B cell (primary cell): ENCODE results near the gene SUSD4. TPM values are rescaled to one million over a fixed set of nuclear protein-coding genes. Genes with fewer than 3 reads are reported as not detected.

Source experiments
- ATAC-seq: fragments of 200-7000 bp; cut with Tn5 transposase; one replicate; pipeline ENCODE4 v1.10.0; 2021; ENCODE audit warnings: low read depth, mild to moderate bottlenecking, moderate number of reproducible peaks, moderate library complexity
- CTCF ChIA-PET: fragments of 350-600 bp; sonication (Branson Sonifier 250); formaldehyde crosslinking; loops from one replicate; lab custom pipeline; 2021; ENCODE audit warnings: antibody characterized with exemption, inconsistent platforms; lab: Charles Lee
- POLR2A ChIA-PET: fragments of 350-600 bp; sonication (Branson Sonifier 250); formaldehyde crosslinking; loops from one replicate; lab custom pipeline; 2021; ENCODE audit warnings: antibody characterized with exemption; lab: Charles Lee
- DNase-seq: peaks from one replicate; pipeline ENCODE4 v3.0.0; 2013
- H2AFZ ChIP-seq: 2 replicates; pipeline ENCODE4 v1.6.1; 2012; ENCODE audit warnings: mild to moderate bottlenecking, low read depth, low read length; ENCODE audit not compliant: insufficient read depth, poor library complexity, severe bottlenecking
- H3K27ac ChIP-seq, 2 donors: 1 replicate in 1 of 2; 2 replicates in 1 of 2; pipeline ENCODE4 v1.5.1; 2012 to 2013; ENCODE audit warnings: low read length in 2 of 2, mild to moderate bottlenecking in 2 of 2, moderate library complexity in 1 of 2
- H3K27me3 ChIP-seq, 4 experiments: fragments of 200-600 bp in 1 of 4; sonication (generic) in 1 of 4; replicated peaks in 1 of 4; 1 replicate in 2 of 4; 2 replicates in 2 of 4; pipeline versions ENCODE4 v1.6.1 to v1.7.0; 2013 to 2016; ENCODE audit warnings: low read length in 3 of 4, mild to moderate bottlenecking in 2 of 4, mixed read lengths in 1 of 4, moderate library complexity in 1 of 4; ENCODE audit not compliant: insufficient read depth in 4 of 4, control insufficient read depth in 3 of 4; ENCODE audit errors: control extremely low read depth in 1 of 4
- H3K36me3 ChIP-seq, 2 experiments: replicated peaks in 1 of 2; 1 replicate in 1 of 2; 2 replicates in 1 of 2; pipeline versions ENCODE4 v1.6.1 to v1.7.1; 2013; ENCODE audit warnings: low read length in 1 of 2; ENCODE audit not compliant: insufficient read depth in 2 of 2, control insufficient read depth in 1 of 2; ENCODE audit errors: control extremely low read depth in 1 of 2, extremely low read depth in 1 of 2
- H3K4me1 ChIP-seq, 2 donors: fragments of 200-600 bp in 1 of 2; sonication (generic) in 1 of 2; 1 replicate in 1 of 2; 2 replicates in 1 of 2; pipeline versions ENCODE4 v1.5.1 to v1.6.1; 2013 to 2017; ENCODE audit warnings: low read length in 2 of 2; ENCODE audit not compliant: control insufficient read depth in 2 of 2, insufficient read depth in 2 of 2
- H3K4me2 ChIP-seq: replicated peaks from 2 replicates; pipeline ENCODE3; 2012; ENCODE audit warnings: mild to moderate bottlenecking, low read depth, low read length; ENCODE audit not compliant: poor library complexity, severe bottlenecking
- H3K4me3 ChIP-seq, 5 experiments: fragments of 200-600 bp in 1 of 5; sonication (generic) in 1 of 5; 1 replicate in 3 of 5; 2 replicates in 2 of 5; pipeline versions ENCODE4 v1.5.1 to v1.7.0; 2011 to 2016; ENCODE audit warnings: low read length in 4 of 5, mild to moderate bottlenecking in 4 of 5, low read depth in 2 of 5, control low read depth in 1 of 5, moderate library complexity in 1 of 5; ENCODE audit not compliant: insufficient read depth in 1 of 5; ENCODE audit errors: control extremely low read depth in 1 of 5, extremely low read depth in 1 of 5
- H3K79me2 ChIP-seq: fragments of 200-600 bp; sonication (generic); one replicate; pipeline ENCODE4 v1.6.0; 2016; ENCODE audit warnings: low read length; ENCODE audit not compliant: control insufficient read depth, insufficient read depth
- H3K9ac ChIP-seq: fragments of 200-600 bp; sonication (generic); 2 replicates; pipeline ENCODE4 v1.6.1; 2017; ENCODE audit warnings: mild to moderate bottlenecking, low read length, moderate library complexity
- H3K9me3 ChIP-seq, 3 donors: one replicate each; pipeline versions ENCODE4 v1.6.1 to v1.7.1; 2013; ENCODE audit warnings: low read length in 2 of 3; ENCODE audit not compliant: control insufficient read depth in 2 of 3, insufficient read depth in 1 of 3; ENCODE audit errors: control extremely low read depth in 1 of 3
- H4K20me1 ChIP-seq: 2 replicates; pipeline ENCODE4 v1.6.0; 2012; ENCODE audit warnings: mild to moderate bottlenecking, low read length; ENCODE audit not compliant: insufficient read depth, control insufficient read depth, poor library complexity, severe bottlenecking
- H3K27ac Mint-ChIP-seq: one replicate; pipeline ENCODE4 v1.8.0; 2021; ENCODE audit warnings: mixed read lengths
- H3K27me3 Mint-ChIP-seq: one replicate; pipeline ENCODE4 v1.8.0; 2021; ENCODE audit warnings: mixed read lengths
- H3K4me1 Mint-ChIP-seq: one replicate; pipeline ENCODE4 v1.8.0; 2021; ENCODE audit warnings: mixed read lengths
- H3K4me3 Mint-ChIP-seq: one replicate; pipeline ENCODE4 v1.8.0; 2021; ENCODE audit warnings: mixed read lengths
- H3K9me3 Mint-ChIP-seq: one replicate; pipeline ENCODE4 v1.8.0; 2022; ENCODE audit warnings: mixed read lengths; ENCODE audit not compliant: insufficient read depth
- EZH2 ChIP-seq: IDR thresholded peaks from 2 replicates; pipeline ENCODE4 v1.6.1; 2012; ENCODE audit warnings: borderline replicate concordance, low read depth, mild to moderate bottlenecking, moderate library complexity, low read length; ENCODE audit not compliant: insufficient read depth, poor library complexity, severe bottlenecking
- WGBS: methylation state at CpG from one replicate; pipeline ENCODE4 v1.1.5; 2013; ENCODE audit warnings: missing lambda C conversion rate; ENCODE audit not compliant: insufficient coverage; 5-methylcytosine and 5-hydroxymethylcytosine counted together
- intact Hi-C: fragments of 100-400 bp; cut with micrococcal nuclease; formaldehyde crosslinking; loops from one replicate; pipeline ENCODE4 v1.10.0; 2022
- polyA plus RNA-seq: library from polyadenylated mRNA; depleted of rRNA; stranded (reverse); fragments of >200 nt; gene quantifications from 2 replicates; pipeline ENCODE4 v1.2.3, GENCODE V29; 2012
- total RNA-seq, 2 donors: library from RNA; stranded (reverse); fragments of 120-200 nt in 1 of 2; gene quantifications; 1 replicate in 1 of 2; 2 replicates in 1 of 2; pipeline versions ENCODE4 v1.2.3 to v1.2.4, GENCODE V29; 2013 to 2022
- TF ChIP-seq, protein P1 (sequence below): fragments of 200-600 bp; IDR thresholded peaks from one replicate; pipeline ENCODE4 v1.8.0; 2022; ENCODE audit warnings: antibody characterized with exemption, mild to moderate bottlenecking

SUSD4 gene
- total and polyA plus RNA-seq, 2 donors (not counting 1 experiment from before 2014, with no cell fraction given) = 0.13 TPM; not detected in 1

DNA sequence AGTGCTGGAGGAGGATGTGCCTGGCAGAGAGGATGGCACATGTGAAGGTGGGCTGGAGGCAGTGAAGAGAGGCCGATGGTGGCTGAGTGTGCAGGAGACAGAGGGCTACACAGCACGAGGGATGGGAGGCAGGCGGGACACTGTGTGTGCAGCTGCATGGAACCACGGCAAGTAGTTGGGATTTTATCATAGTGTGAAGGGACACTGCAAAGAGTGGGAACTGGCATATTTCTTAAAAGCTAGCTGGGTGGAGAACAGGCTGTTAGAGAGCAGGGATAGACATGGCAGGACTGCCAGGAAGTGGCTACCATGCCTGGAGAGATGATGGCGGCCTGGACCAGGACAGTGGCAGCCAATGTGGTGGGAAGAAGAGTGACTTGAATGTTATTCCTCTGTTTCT, 118.6 kb downstream of the SUSD4 start:
- TF ChIP-seq EZH2 = no peak
- TF ChIP-seq, protein P1, sequence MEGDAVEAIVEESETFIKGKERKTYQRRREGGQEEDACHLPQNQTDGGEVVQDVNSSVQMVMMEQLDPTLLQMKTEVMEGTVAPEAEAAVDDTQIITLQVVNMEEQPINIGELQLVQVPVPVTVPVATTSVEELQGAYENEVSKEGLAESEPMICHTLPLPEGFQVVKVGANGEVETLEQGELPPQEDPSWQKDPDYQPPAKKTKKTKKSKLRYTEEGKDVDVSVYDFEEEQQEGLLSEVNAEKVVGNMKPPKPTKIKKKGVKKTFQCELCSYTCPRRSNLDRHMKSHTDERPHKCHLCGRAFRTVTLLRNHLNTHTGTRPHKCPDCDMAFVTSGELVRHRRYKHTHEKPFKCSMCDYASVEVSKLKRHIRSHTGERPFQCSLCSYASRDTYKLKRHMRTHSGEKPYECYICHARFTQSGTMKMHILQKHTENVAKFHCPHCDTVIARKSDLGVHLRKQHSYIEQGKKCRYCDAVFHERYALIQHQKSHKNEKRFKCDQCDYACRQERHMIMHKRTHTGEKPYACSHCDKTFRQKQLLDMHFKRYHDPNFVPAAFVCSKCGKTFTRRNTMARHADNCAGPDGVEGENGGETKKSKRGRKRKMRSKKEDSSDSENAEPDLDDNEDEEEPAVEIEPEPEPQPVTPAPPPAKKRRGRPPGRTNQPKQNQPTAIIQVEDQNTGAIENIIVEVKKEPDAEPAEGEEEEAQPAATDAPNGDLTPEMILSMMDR = no peak
- Mint-ChIP-seq H3K27me3 (peaks cover 33% of the 10 kb centered on the region), H3K9me3 (no peaks in the 10 kb centered on the region), H3K4me3 (no peak overlapping the region), H3K27ac (no peak overlapping the region), H3K4me1 (no peaks in the 10 kb centered on the region)
- Histone ChIP-seq H3K79me2 (no peaks in the 10 kb centered on the region), H2AFZ (no peak overlapping the region), H3K4me3 (no peak overlapping the region), H3K4me2 (no peak overlapping the region), H4K20me1 (no peaks in the 10 kb centered on the region), H3K27ac (no peak overlapping the region), H3K4me1 (no peaks in the 10 kb centered on the region), H3K9me3 (no peaks in the 10 kb centered on the region), H3K27me3 (no peaks in the 10 kb centered on the region), H3K9ac (no peak overlapping the region), H3K36me3 (no peaks in the 10 kb centered on the region)
- intact Hi-C loops = no loop called here
- POLR2A ChIA-PET = no interaction called here
- no peak for ATAC-seq
- CTCF ChIA-PET = no interaction called here
- DNase-seq = no peak
- 97% methylated on average over 5 of the region's 5 CpGs for WGBS

DNA sequence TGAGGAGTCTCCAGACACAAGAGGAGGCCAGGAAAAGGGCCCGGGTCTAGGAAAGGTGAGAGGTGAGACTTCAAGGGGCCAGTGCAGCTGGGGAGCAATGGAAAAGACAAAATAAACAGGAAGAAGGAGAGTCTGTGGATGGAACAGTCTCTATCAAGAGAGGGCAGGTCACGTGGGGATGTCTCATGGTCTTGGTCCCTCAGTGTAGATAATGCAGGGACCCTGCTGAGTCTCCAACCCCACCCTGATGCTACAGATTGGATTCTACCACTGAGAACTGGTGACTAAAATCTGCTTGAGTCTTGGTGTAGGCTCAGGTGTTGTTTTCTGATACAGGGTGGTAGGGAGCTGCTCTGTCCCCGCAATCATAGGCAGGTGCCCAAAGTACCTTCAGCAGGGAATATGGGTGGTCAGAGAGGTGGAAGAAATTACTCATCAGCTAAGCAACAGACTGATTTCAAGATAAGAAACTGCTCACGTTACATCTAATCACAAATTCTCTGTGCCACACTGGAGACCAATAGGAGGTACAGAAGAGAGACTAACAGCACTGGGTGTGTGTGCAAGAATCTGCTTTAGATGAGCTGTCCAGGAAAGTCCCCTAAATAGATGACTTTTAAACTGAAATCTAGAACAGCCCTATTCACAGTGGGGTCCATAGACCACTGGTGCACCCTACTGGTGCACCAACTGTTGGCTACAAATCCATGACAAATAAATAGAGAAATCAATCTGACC, 119.4 kb downstream of the SUSD4 start:
- Histone ChIP-seq H3K27ac (no peak overlapping the region), H3K9me3 (no peaks in the 10 kb centered on the region), H3K27me3 (no peaks in the 10 kb centered on the region), H4K20me1 (no peaks in the 10 kb centered on the region), H2AFZ (no peak overlapping the region), H3K4me1 (no peaks in the 10 kb centered on the region), H3K4me3 (no peak overlapping the region), H3K9ac (no peak overlapping the region), H3K36me3 (no peaks in the 10 kb centered on the region), H3K4me2 (no peak overlapping the region), H3K79me2 (no peaks in the 10 kb centered on the region)
- ATAC-seq (no peak), DNase-seq (no peak)
- intact Hi-C loops = no loop called here
- Mint-ChIP-seq H3K4me3 (no peak overlapping the region), H3K27me3 (peaks cover 34% of the 10 kb centered on the region), H3K9me3 (no peaks in the 10 kb centered on the region), H3K27ac (no peak overlapping the region), H3K4me1 (no peaks in the 10 kb centered on the region)
- ChIA-PET CTCF (no interaction called here), POLR2A (no interaction called here)
- TF ChIP-seq, protein P1 = no peak
- no peak for TF ChIP-seq EZH2
- WGBS = 80% methylated on average over 2 of the region's 4 CpGs
